Stimulated activated CD8-positive, alpha-beta memory T cell treated with anti-CD3 and anti-CD28 coated beads, Interleukin-12 subunit alpha, Interleukin-12 subunit beta, amount 100 ng/mL, for 24 hours (primary cell): ENCODE data around the gene ARMH4.

ENCODE experiments used
- DNase-seq: peaks from one replicate; pipeline ENCODE4 v3.0.0-alpha.2; 2020; ENCODE audit errors: extremely low read depth

Gene ARMH4

GRCh38 chr14:57961786-57962060 is 190.3 kb downstream of the ARMH4 start:
- DNase-seq: no peak

GRCh38 chr14:57960946-57961785 is 190.8 kb downstream of the ARMH4 start:
- no peak for DNase-seq

GRCh38 chr14:57957441-57957840 is 194.6 kb downstream of the ARMH4 start:
- no peak for DNase-seq
